HG02678 (cell line): ENCODE data around the gene RFC3.
"Not testable (repeated sequence)": the region's sequence is repeated elsewhere in the genome, so short reads cannot be mapped to it uniquely, and the experiment has no call there.

ENCODE experiments used
- ATAC-seq: cut with Tn5 transposase; IDR thresholded peaks from one replicate; pipeline ENCODE4 v1.9.1; 2021; ENCODE audit warnings: mild to moderate bottlenecking, moderate library complexity; ENCODE audit not compliant: unreplicated experiment

The RFC3 gene

GRCh38 chr13:33817901-33818706 is at the start of gene RFC3:
Gene RFC3, plus strand, starts transcription at chr13:33818149. Its CDS starts 30 bp downstream, at chr13:33818179.
- ATAC-seq, result peak; percentile 95

GRCh38 chr13:33771296-33771695 is 46.7 kb upstream of the RFC3 start:
- no peak for ATAC-seq

- no peak for ATAC-seq
Observed at GRCh38 chr13:33773790-33774462, 44.0 kb upstream of the RFC3 start.

- ATAC-seq, result no peak
Observed at GRCh38 chr13:33775339-33776108, 42.4 kb upstream of the RFC3 start.

- no peak for ATAC-seq
Observed at GRCh38 chr13:33776239-33776881, 41.6 kb upstream of the RFC3 start.

GRCh38 chr13:33782631-33783030 is 35.3 kb upstream of the RFC3 start:
- no peak for ATAC-seq

GRCh38 chr13:33783212-33783611 is 34.7 kb upstream of the RFC3 start:
- not testable (repeated sequence) for ATAC-seq

GRCh38 chr13:33784738-33785137 is 33.2 kb upstream of the RFC3 start:
- no peak for ATAC-seq

- ATAC-seq, result no peak
Observed at GRCh38 chr13:33785384-33785783, 32.6 kb upstream of the RFC3 start.

GRCh38 chr13:33787051-33787591 is 30.8 kb upstream of the RFC3 start:
- peak; percentile 56 for ATAC-seq

- ATAC-seq, result no peak
Observed at GRCh38 chr13:33789066-33789606, 28.8 kb upstream of the RFC3 start.

- no peak for ATAC-seq
Observed at GRCh38 chr13:33789739-33790138, 28.2 kb upstream of the RFC3 start.

GRCh38 chr13:33793726-33794125 is 24.2 kb upstream of the RFC3 start:
- ATAC-seq, result no peak

- ATAC-seq, result no peak
Observed at GRCh38 chr13:33794576-33794975, 23.4 kb upstream of the RFC3 start.

- ATAC-seq, result no peak
Observed at GRCh38 chr13:33796095-33796494, 21.9 kb upstream of the RFC3 start.

- ATAC-seq, result peak; percentile 47
Observed at GRCh38 chr13:33797622-33798021, 20.3 kb upstream of the RFC3 start.

- ATAC-seq, result no peak
Observed at GRCh38 chr13:33798023-33798422, 19.9 kb upstream of the RFC3 start.

- ATAC-seq, result no peak
Observed at GRCh38 chr13:33799950-33800592, 17.9 kb upstream of the RFC3 start.

- ATAC-seq, result no peak
Observed at GRCh38 chr13:33800646-33801186, 17.2 kb upstream of the RFC3 start.
